Omental fat pad (tissue), 4 donors: Measurements from ENCODE around the gene INHBE. TPM values are rescaled to one million over a fixed set of nuclear protein-coding genes. Genes with fewer than 3 reads are reported as not detected.

ENCODE experiments used
- ATAC-seq: fragments of 150-250 bp; one replicate; pipeline ENCODE4 v1.9.1; 2016; ENCODE audit warnings: mild to moderate bottlenecking, moderate library complexity; ENCODE audit not compliant: low FRiP score
- DNase-seq: peaks from one replicate; pipeline ENCODE4 v3.0.0-alpha.2; 2019; ENCODE audit warnings: low spot score
- CTCF ChIP-seq, 3 donors: fragments of 450-650 bp; IDR thresholded peaks; one replicate each; pipeline ENCODE4 v1.5.1; 2016 to 2017; ENCODE audit warnings: antibody characterized with exemption in 3 of 3, mild to moderate bottlenecking in 3 of 3, moderate library complexity in 2 of 3
- total RNA-seq, 4 donors: library from RNA; depleted of rRNA; stranded (reverse); fragments of >200 nt; gene quantifications; one replicate each; pipeline ENCODE4 v1.1.0, GENCODE V29; 2016

INHBE gene
- total RNA-seq, 4 donors from 2014 or later, result 0.25 TPM; not detected in 3

GRCh38 chr12:57483466-57483865 lies 28.4 kb downstream of the INHBE start:
- ATAC-seq (no peak), DNase-seq (no peak)
- TF ChIP-seq CTCF (IDR thresholded peaks at IDR 0.05), result no peak

GRCh38 chr12:57485695-57486094 lies 30.6 kb downstream of the INHBE start:
- DNase-seq (no peak), ATAC-seq (no peak)
- no peak for TF ChIP-seq CTCF (IDR thresholded peaks at IDR 0.05)

GRCh38 chr12:57487055-57487596 lies 32.0 kb downstream of the INHBE start:
- DNase-seq, result no peak
- ATAC-seq, result no peak
- TF ChIP-seq CTCF (IDR thresholded peaks at IDR 0.05), result no peak

GRCh38 chr12:57487597-57488401 lies 32.7 kb downstream of the INHBE start, which contains the start of gene MARS1:
MARS1 (plus strand) TSS chr12:57488068; CDS start chr12:57488091, 23 bp downstream.
- TF ChIP-seq CTCF (IDR thresholded peaks at IDR 0.05), result no peak
- DNase-seq (peak; percentile 88), ATAC-seq (peak; percentile 98)

- TF ChIP-seq CTCF (IDR thresholded peaks at IDR 0.05), result no peak
- DNase-seq, result no peak
- ATAC-seq, result no peak
Observed at GRCh38 chr12:57488402-57489156, 33.5 kb downstream of the INHBE start.

- ATAC-seq (no peak), DNase-seq (no peak)
- no peak for TF ChIP-seq CTCF (IDR thresholded peaks at IDR 0.05)
Observed at GRCh38 chr12:57489157-57489641, 34.1 kb downstream of the INHBE start.
